PC-9 (cell line): Measurements from ENCODE around the gene BAIAP2L2.

Source experiments
- CTCF ChIP-seq: fragments of 200-600 bp; sonication (generic); conservative IDR thresholded peaks from 2 replicates; pipeline ENCODE4 v1.6.1; 2017; ENCODE audit warnings: mixed run types, antibody characterized with exemption, mild to moderate bottlenecking, moderate library complexity
- EZH2 ChIP-seq: fragments of 200-600 bp; sonication (generic); IDR thresholded peaks from 2 replicates; pipeline ENCODE4 v1.8.0; 2017; ENCODE audit warnings: antibody characterized with exemption, low read depth

- TF ChIP-seq CTCF, result no peak
- no peak for TF ChIP-seq EZH2
These were observed 22.3 kb upstream of the BAIAP2L2 start for GRCh38 chr22:38132794-38133193.
